Measurements from ENCODE around the gene EHF.

- TF ChIP-seq CTCF (IDR thresholded peaks at IDR 0.05) (no peak), POLR2A (IDR thresholded peaks at IDR 0.05) (no peak)
These were observed 18.6 kb upstream of the EHF start for GRCh38 chr11:34602245-34602644.

All from gastroesophageal sphincter (tissue), 3 donors.